T-cell (primary cell): ENCODE results near the gene PTTG1IP. TPM values are rescaled to one million over a fixed set of nuclear protein-coding genes. Genes with fewer than 3 reads are reported as not detected.
A peak's percentile ranks its signal among the peaks of the same experiment; 100 is the strongest.

ENCODE experiments used
- ATAC-seq, 4 experiments: fragments of 200-7000 bp in 3 of 4; fragments of 150-1000 bp in 1 of 4; cut with Tn5 transposase; replicated peaks in 1 of 4; 1 replicate in 3 of 4; 2 replicates in 1 of 4; pipeline ENCODE4 v1.10.0; 2021; ENCODE audit warnings: moderate library complexity in 3 of 4, mild to moderate bottlenecking in 2 of 4, moderate number of reproducible peaks in 1 of 4
- CTCF ChIA-PET, 2 donors: fragments of 300-600 bp; sonication (Branson Sonifier 250); formaldehyde crosslinking; loops; one replicate each; lab custom pipeline; 2022; ENCODE audit warnings: antibody characterized with exemption in 2 of 2; lab: Charles Lee
- POLR2A ChIA-PET, 2 donors: fragments of 300-600 bp; sonication (Branson Sonifier 250); formaldehyde crosslinking; loops; one replicate each; lab custom pipeline; 2022; ENCODE audit warnings: antibody characterized with exemption in 2 of 2; lab: Charles Lee
- DNase-seq, 35 experiments: peaks; one replicate each; pipeline versions ENCODE4 v3.0.0 to v3.0.0-alpha.2; 2013 to 2023
- H3K27ac ChIP-seq: one replicate; pipeline ENCODE4 v1.5.1; 2013; ENCODE audit warnings: low read length
- H3K27me3 ChIP-seq, 2 experiments: replicated peaks in 1 of 2; 1 replicate in 1 of 2; 2 replicates in 1 of 2; pipeline versions ENCODE4 v1.6.1 to v1.7.0; 2013; ENCODE audit warnings: low read length in 1 of 2, mixed read lengths in 1 of 2; ENCODE audit not compliant: control insufficient read depth in 2 of 2, insufficient read depth in 2 of 2; ENCODE audit errors: extremely low read depth in 1 of 2
- H3K36me3 ChIP-seq, 2 donors: 1 replicate in 1 of 2; 2 replicates in 1 of 2; pipeline versions ENCODE4 v1.6.1 to v1.7.0; 2013; ENCODE audit warnings: low read length in 1 of 2; ENCODE audit not compliant: control insufficient read depth in 2 of 2, insufficient read depth in 1 of 2; ENCODE audit errors: extremely low read depth in 1 of 2
- H3K4me1 ChIP-seq, 2 experiments: 1 replicate in 1 of 2; 2 replicates in 1 of 2; pipeline versions ENCODE4 v1.6.1 to v1.7.0; 2013; ENCODE audit warnings: low read length in 2 of 2, mixed read lengths in 1 of 2; ENCODE audit not compliant: insufficient read depth in 2 of 2, control insufficient read depth in 1 of 2; ENCODE audit errors: extremely low read depth in 1 of 2
- H3K4me3 ChIP-seq, 2 donors: 1 replicate in 1 of 2; 2 replicates in 1 of 2; pipeline versions ENCODE4 v1.5.1 to v1.7.0; 2013; ENCODE audit warnings: mild to moderate bottlenecking in 2 of 2, low read length in 1 of 2, moderate library complexity in 1 of 2; ENCODE audit not compliant: control insufficient read depth in 1 of 2; ENCODE audit errors: extremely low read depth in 1 of 2
- H3K9me3 ChIP-seq: 2 replicates; pipeline ENCODE4 v1.7.0; 2013
- H3K27ac Mint-ChIP-seq, 2 donors: one replicate each; pipeline ENCODE4 v1.8.0; 2020 to 2021; ENCODE audit warnings: mild to moderate bottlenecking in 2 of 2, mixed read lengths in 2 of 2
- H3K27me3 Mint-ChIP-seq, 2 donors: one replicate each; pipeline ENCODE4 v1.8.0; 2021 to 2022; ENCODE audit warnings: mixed read lengths in 2 of 2
- H3K36me3 Mint-ChIP-seq: one replicate; pipeline ENCODE4 v1.8.0; 2021; ENCODE audit warnings: mixed read lengths
- H3K4me1 Mint-ChIP-seq, 3 donors: one replicate each; pipeline ENCODE4 v1.8.0; 2020 to 2022; ENCODE audit warnings: mixed read lengths in 3 of 3, mild to moderate bottlenecking in 1 of 3
- H3K4me3 Mint-ChIP-seq, 3 donors: one replicate each; pipeline ENCODE4 v1.8.0; 2020 to 2022; ENCODE audit warnings: mild to moderate bottlenecking in 3 of 3, mixed read lengths in 3 of 3, moderate library complexity in 3 of 3
- H3K9me3 Mint-ChIP-seq, 3 donors: one replicate each; pipeline ENCODE4 v1.8.0; 2020 to 2022; ENCODE audit warnings: mixed read lengths in 3 of 3
- WGBS: methylation state at CpG from one replicate; pipeline ENCODE4 v1.1.5; 2013; ENCODE audit warnings: missing lambda C conversion rate; ENCODE audit not compliant: insufficient coverage; 5-methylcytosine and 5-hydroxymethylcytosine counted together
- total RNA-seq, 35 experiments: library from RNA in 6 of 35; stranded (reverse) in 6 of 35; fragments of 120-200 nt in 1 of 35; gene quantifications; one replicate each; pipeline versions ENCODE4 v1.2.1 to v1.2.4 and lab custom pipeline; 2013 to 2026

Gene PTTG1IP
- total RNA-seq, 5 donors from 2014 or later (not counting 1 experiment from before 2014, with no cell fraction given): 73.4 to 91.1 (median 90.2) TPM

- Mint-ChIP-seq H3K9me3 (no peaks in the 10 kb centered on the region), H3K27ac (peak overlapping the region; percentile 94 to 99), H3K36me3 (peaks cover 9% of the 10 kb centered on the region), H3K4me1 (peaks cover 73 to 88% (median 84%) of the 10 kb centered on the region in 3 donors), H3K27me3 (no peaks in the 10 kb centered on the region), H3K4me3 (peak overlapping the region; percentile 96 to 100 (median 96))
- DNase-seq (peak in 1 of 35 experiments; percentile 36), ATAC-seq (peak in 1 of 4 experiments; percentile 13)
- peaks cover 0 to 20% of the 10 kb centered on the region in 2 donors for H3K36me3 ChIP-seq
- no peaks in the 10 kb centered on the region for H3K27me3 ChIP-seq
- H3K4me3 ChIP-seq: peak overlapping the region; percentile 89 to 98
- no peaks in the 10 kb centered on the region for H3K9me3 ChIP-seq
- ChIA-PET CTCF (interaction anchor here in 1 of 2 donors (0.6 to 1.0 kb wide), 4 partner anchors 8 to 211 kb away, joined by 3 to 9 read pairs (median 6); no protein-coding TSS in a partner anchor), POLR2A (interaction anchor here (0.6 to 0.7 kb wide), 2 partner anchors 20 to 21 kb away, joined by 3 read pairs; no protein-coding TSS in a partner anchor)
- peak overlapping the region; percentile 64 for H3K27ac ChIP-seq
- 1% methylated on average over 13 of the region's 26 CpGs for WGBS
- peaks cover 55 to 72% of the 10 kb centered on the region in 2 experiments for H3K4me1 ChIP-seq
Observed at GRCh38 chr21:44919111-44919912, 45.8 kb upstream of the PTTG1IP start.

- POLR2A ChIA-PET: no interaction called here
- H3K27me3 Mint-ChIP-seq: no peaks in the 10 kb centered on the region
- peaks cover 59 to 74% of the 10 kb centered on the region in 2 experiments for H3K4me1 ChIP-seq
- H3K9me3 Mint-ChIP-seq: no peaks in the 10 kb centered on the region
- H3K27ac ChIP-seq: peak overlapping the region; percentile 63
- DNase-seq (no peak), ATAC-seq (no peak)
- H3K36me3 ChIP-seq: peaks cover 0 to 20% of the 10 kb centered on the region in 2 donors
- peak overlapping the region; percentile 93 to 94 for H3K27ac Mint-ChIP-seq
- peaks cover 9% of the 10 kb centered on the region for H3K36me3 Mint-ChIP-seq
- no peaks in the 10 kb centered on the region for H3K27me3 ChIP-seq
- 48% methylated on average over 10 of the region's 13 CpGs for WGBS
- CTCF ChIA-PET: interaction anchor here in 1 of 2 donors (0.6 to 0.8 kb wide), 2 partner anchors 26 to 211 kb away, joined by 3 to 5 read pairs; no protein-coding TSS in a partner anchor
- H3K9me3 ChIP-seq: no peaks in the 10 kb centered on the region
- H3K4me3 Mint-ChIP-seq: peak overlapping the region; percentile 96 to 100 (median 96)
- H3K4me1 Mint-ChIP-seq: peaks cover 72 to 88% (median 83%) of the 10 kb centered on the region in 3 donors
- peak overlapping the region; percentile 89 to 98 for H3K4me3 ChIP-seq
Observed at GRCh38 chr21:44918581-44919033, 45.1 kb upstream of the PTTG1IP start.

GRCh38 chr21:44918107-44918470 is 44.6 kb upstream of the PTTG1IP start:
- H3K36me3 Mint-ChIP-seq: peaks cover 9% of the 10 kb centered on the region
- no peaks in the 10 kb centered on the region for H3K9me3 Mint-ChIP-seq
- H3K9me3 ChIP-seq: no peaks in the 10 kb centered on the region
- no peak for DNase-seq
- ChIA-PET POLR2A (no interaction called here), CTCF (no interaction called here)
- peak overlapping the region; percentile 89 to 98 for H3K4me3 ChIP-seq
- peaks cover 0 to 20% of the 10 kb centered on the region in 2 donors for H3K36me3 ChIP-seq
- peak overlapping the region; percentile 96 to 100 (median 96) for H3K4me3 Mint-ChIP-seq
- H3K4me1 Mint-ChIP-seq: peaks cover 73 to 87% (median 83%) of the 10 kb centered on the region in 3 donors
- H3K27me3 Mint-ChIP-seq: no peaks in the 10 kb centered on the region
- no peaks in the 10 kb centered on the region for H3K27me3 ChIP-seq
- 82% methylated on average over 10 of the region's 12 CpGs for WGBS
- no peak for ATAC-seq
- peak overlapping the region; percentile 63 for H3K27ac ChIP-seq
- H3K4me1 ChIP-seq: peaks cover 60 to 80% of the 10 kb centered on the region in 2 experiments
- peak overlapping the region; percentile 93 to 94 for H3K27ac Mint-ChIP-seq

GRCh38 chr21:44917446-44918106 is 44.1 kb upstream of the PTTG1IP start:
- Mint-ChIP-seq H3K36me3 (peaks cover 9% of the 10 kb centered on the region), H3K4me3 (peak overlapping the region; percentile 96 to 100 (median 96)), H3K27me3 (no peaks in the 10 kb centered on the region), H3K9me3 (no peaks in the 10 kb centered on the region), H3K27ac (peak overlapping the region; percentile 93 to 94), H3K4me1 (peaks cover 69 to 84% (median 80%) of the 10 kb centered on the region in 3 donors)
- no peak for ATAC-seq
- 65% methylated on average over 11 of the region's 15 CpGs for WGBS
- H3K36me3 ChIP-seq: peaks cover 0 to 20% of the 10 kb centered on the region in 2 donors
- peaks cover 57 to 80% of the 10 kb centered on the region in 2 experiments for H3K4me1 ChIP-seq
- CTCF ChIA-PET: interaction anchor here in 1 of 2 donors (0.5 to 1.5 kb wide), 4 partner anchors 10 to 1001 kb away, joined by 3 to 4 read pairs (median 3); no protein-coding TSS in a partner anchor
- peak overlapping the region; percentile 25 to 89 for H3K4me3 ChIP-seq
- H3K27ac ChIP-seq: peak overlapping the region; percentile 63
- H3K9me3 ChIP-seq: no peaks in the 10 kb centered on the region
- H3K27me3 ChIP-seq: no peaks in the 10 kb centered on the region
- POLR2A ChIA-PET: interaction anchor here in 1 of 2 donors (0.7 kb wide), 1 partner anchor 499 kb away, joined by 6 read pairs; no protein-coding TSS in a partner anchor
- DNase-seq: no peak

- H3K4me1 ChIP-seq: peaks cover 57 to 80% of the 10 kb centered on the region in 2 experiments
- H3K36me3 Mint-ChIP-seq: peaks cover 9% of the 10 kb centered on the region
- no peaks in the 10 kb centered on the region for H3K27me3 Mint-ChIP-seq
- H3K27me3 ChIP-seq: no peaks in the 10 kb centered on the region
- H3K27ac Mint-ChIP-seq: peak overlapping the region; percentile 93 to 94
- peaks cover 0 to 20% of the 10 kb centered on the region in 2 donors for H3K36me3 ChIP-seq
- peak overlapping the region; percentile 96 to 100 (median 96) for H3K4me3 Mint-ChIP-seq
- H3K27ac ChIP-seq: peak overlapping the region; percentile 55
- H3K9me3 Mint-ChIP-seq: no peaks in the 10 kb centered on the region
- H3K4me1 Mint-ChIP-seq: peaks cover 73 to 82% (median 80%) of the 10 kb centered on the region in 3 donors
- DNase-seq: peak in 1 of 35 experiments; percentile 42
- ChIA-PET POLR2A (interaction anchor here in 1 of 2 donors (0.7 kb wide), 1 partner anchor 498 kb away, joined by 6 read pairs; no protein-coding TSS in a partner anchor), CTCF (interaction anchor here in 1 of 2 donors (0.5 to 1.5 kb wide), 7 partner anchors 10 to 1016 kb away, joined by 3 to 4 read pairs (median 3); no protein-coding TSS in a partner anchor)
- no peaks in the 10 kb centered on the region for H3K9me3 ChIP-seq
- ATAC-seq: no peak
- 28% methylated on average over 4 of the region's 7 CpGs for WGBS
- no peak overlapping the region for H3K4me3 ChIP-seq
Observed at GRCh38 chr21:44916965-44917364, 43.5 kb upstream of the PTTG1IP start.
